K562 (cell line): ENCODE results near the gene IPO7. TPM values are rescaled to one million over a fixed set of nuclear protein-coding genes. Genes with fewer than 3 reads are reported as not detected.

Experiments
- ATF6 ChIP-seq: sonication (generic); formaldehyde crosslinking; IDR thresholded peaks from 2 replicates; pipeline ENCODE4 v1.4.0; 2020; ENCODE audit warnings: mild to moderate bottlenecking, missing genetic modification reagents
- FOXA3 ChIP-seq, 2 experiments: fragments of 450-650 bp in 1 of 2; sonication (generic) in 1 of 2; formaldehyde crosslinking; IDR thresholded peaks in 1 of 2; conservative IDR thresholded peaks in 1 of 2; 2 replicates each; pipeline versions ENCODE4 v1.4.0 to v1.8.0; 2020 to 2022; ENCODE audit warnings: mild to moderate bottlenecking in 2 of 2, missing genetic modification reagents in 1 of 2
- FOXK1 ChIP-seq: sonication (generic); formaldehyde crosslinking; IDR thresholded peaks from 2 replicates; pipeline ENCODE4 v1.8.0; 2022; ENCODE audit warnings: missing genetic modification reagents, mild to moderate bottlenecking, borderline replicate concordance
- KDM5B ChIP-seq: fragments of 200-600 bp; sonication (generic); IDR thresholded peaks from 2 replicates; pipeline ENCODE4 v1.6.1; 2012; ENCODE audit warnings: low read depth, mild to moderate bottlenecking, moderate library complexity, low read length, control low read depth, inconsistent platforms; ENCODE audit not compliant: insufficient replicate concordance
- MAX ChIP-seq: sonication (generic); formaldehyde crosslinking; IDR thresholded peaks from 2 replicates; pipeline ENCODE4 v1.9.0; 2022; ENCODE audit warnings: mild to moderate bottlenecking, missing genetic modification reagents
- NFYB ChIP-seq: IDR thresholded peaks from 2 replicates; pipeline ENCODE4 v1.6.1; 2011; ENCODE audit warnings: mild to moderate bottlenecking, moderate library complexity; ENCODE audit not compliant: insufficient read length; ENCODE audit errors: extremely low read depth
- NR1H2 ChIP-seq: sonication (generic); formaldehyde crosslinking; IDR thresholded peaks from 2 replicates; pipeline ENCODE4 v1.4.0; 2020; ENCODE audit warnings: mild to moderate bottlenecking, missing genetic modification reagents
- PML ChIP-seq: IDR thresholded peaks from 2 replicates; pipeline ENCODE4 v1.6.1; 2012; ENCODE audit warnings: low read length, inconsistent platforms
- POLR2AphosphoS5 ChIP-seq: IDR thresholded peaks from 2 replicates; pipeline ENCODE4 v1.6.1; 2011; ENCODE audit warnings: mild to moderate bottlenecking, low read depth, low read length, moderate library complexity; ENCODE audit not compliant: control insufficient read depth, insufficient read depth
- PURB ChIP-seq: sonication (generic); formaldehyde crosslinking; IDR thresholded peaks from 2 replicates; pipeline ENCODE4 v1.9.0; 2021; ENCODE audit warnings: low read depth, mild to moderate bottlenecking, missing genetic modification reagents
- RAD21 ChIP-seq, 2 experiments: fragments of 250-450 bp in 1 of 2; fragments of 450-650 bp in 1 of 2; sonication (Bioruptor Pico) in 1 of 2; formaldehyde crosslinking in 1 of 2; IDR thresholded peaks in 1 of 2; conservative IDR thresholded peaks in 1 of 2; 2 replicates each; pipeline versions ENCODE4 v1.4.0 to v1.8.0; 2020 to 2022; ENCODE audit warnings: mild to moderate bottlenecking in 2 of 2, moderate library complexity in 1 of 2
- SETDB1 ChIP-seq: IDR thresholded peaks from one replicate; pipeline ENCODE4 v1.6.1; 2012; ENCODE audit warnings: low read length, control low read depth, inconsistent platforms
- TAF7 ChIP-seq: fragments of 450-650 bp; IDR thresholded peaks from 2 replicates; pipeline ENCODE4 v1.6.1; 2016; ENCODE audit warnings: missing genetic modification characterization, missing compliant biosample characterization
- TBP ChIP-seq: optimal IDR thresholded peaks from 2 replicates; pipeline ENCODE3; 2011; ENCODE audit warnings: low read depth, low read length, improper control_type of control experiment
- TRIM24 ChIP-seq, 2 experiments: fragments of 450-650 bp; IDR thresholded peaks; 2 replicates each; pipeline ENCODE4 v1.6.1; 2016
- VEZF1 ChIP-seq: fragments of 200-800 bp; sonication (Bioruptor generic); IDR thresholded peaks from 2 replicates; pipeline ENCODE4 v1.6.1; 2017; ENCODE audit warnings: missing genetic modification characterization, missing compliant biosample characterization
- ZNF408 ChIP-seq: fragments of 250-450 bp; sonication (Bioruptor Pico); IDR thresholded peaks from 2 replicates; pipeline ENCODE4 v1.4.0; 2020; ENCODE audit warnings: low read depth, mild to moderate bottlenecking, moderate library complexity
- ZNF431 ChIP-seq: sonication (generic); formaldehyde crosslinking; IDR thresholded peaks from 2 replicates; pipeline ENCODE4 v1.8.0; 2022; ENCODE audit warnings: mild to moderate bottlenecking, missing genetic modification reagents
- ZNF445 ChIP-seq: fragments of 250-450 bp; sonication (Bioruptor Pico); IDR thresholded peaks from 2 replicates; pipeline ENCODE4 v1.4.0; 2020; ENCODE audit warnings: low read depth, mild to moderate bottlenecking, moderate library complexity
- ZNF551 ChIP-seq: fragments of 250-450 bp; sonication (Bioruptor Pico); IDR thresholded peaks from 2 replicates; pipeline ENCODE4 v1.5.0; 2021; ENCODE audit warnings: mild to moderate bottlenecking, moderate library complexity
- ZNF75A ChIP-seq: fragments of 450-650 bp; formaldehyde crosslinking; IDR thresholded peaks from 2 replicates; pipeline ENCODE4 v1.4.0; 2020; ENCODE audit warnings: mild to moderate bottlenecking
- polyA plus RNA-seq, 8 experiments: library from polyadenylated mRNA; depleted of rRNA in 4 of 8; stranded (reverse) in 5 of 8; unstranded in 3 of 8; fragments of >200 nt; fragmentation: Nextera tagmentation in 2 of 8; fragmentation: Illumina TruSeq in 1 of 8; extraction: Ambion mirVana in 2 of 8; extraction: Trizol in 1 of 8; gene quantifications; 2 replicates each; pipeline versions ENCODE4 v1.2.1 to v1.2.3, GENCODE V29; 2011 to 2014; ENCODE audit warnings: inconsistent platforms in 1 of 8, missing spikeins in 1 of 8
- total RNA-seq, 7 experiments: library from RNA; depleted of rRNA in 6 of 7; stranded (reverse); fragments of >200 nt in 6 of 7; fragmentation: Illumina TruSeq in 2 of 7; extraction: Trizol in 2 of 7; gene quantifications; 2 replicates each; pipeline versions ENCODE4 v1.2.1 to v1.2.3, GENCODE V29; 2011 to 2021; ENCODE audit warnings: low replicate concordance in 1 of 7

The IPO7 gene
- total and polyA plus RNA-seq, 9 of the 15 experiments (the other 6 are each of a cell fraction or from before 2014, with no cell fraction given) = 23.6 to 138 (median 110) TPM

GRCh38 chr11:9461063-9461759, 76.8 kb downstream of the IPO7 start (continued):
- TF ChIP-seq NFYB = no peak
- TF ChIP-seq ATF6 (CRISPR knock-in tag) = peak; percentile 21; the same call in 1 of the 2 replicates
- peak; percentile 39; the same call in 1 of the 2 replicates for TF ChIP-seq FOXK1 (CRISPR knock-in tag)
- no peak for TF ChIP-seq ZNF551 (CRISPR knock-in tag)
- TF ChIP-seq PURB (CRISPR knock-in tag) = no peak
- peak in 1 of 2 experiments; percentile 23; a peak in 2 of 4 replicates for TF ChIP-seq RAD21 (CRISPR knock-in tag; conservative IDR thresholded peaks at IDR 0.05 in 1 of 2, IDR thresholded peaks at IDR 0.05 in 1 of 2)
- TF ChIP-seq TAF7 = 0 out of 2 replicates have a peak, but pooled peaks have one; percentile 27
- peak; percentile 45; the same call in 1 of the 2 replicates for TF ChIP-seq MAX (CRISPR knock-in tag)
- TF ChIP-seq POLR2AphosphoS5 = peak; percentile 96
- peak; percentile 70; the same call in 1 of the 2 replicates for TF ChIP-seq PML
- TF ChIP-seq SETDB1 = no peak
- peak; percentile 97 for TF ChIP-seq KDM5B
- no peak for TF ChIP-seq ZNF75A (CRISPR knock-in tag)
- no peak for TF ChIP-seq ZNF445 (CRISPR knock-in tag)
- no peak for TF ChIP-seq TRIM24 (IDR thresholded peaks at IDR 0.05)
- no peak for TF ChIP-seq NR1H2 (CRISPR knock-in tag)
- TF ChIP-seq FOXA3 (CRISPR knock-in tag; conservative IDR thresholded peaks at IDR 0.05 in 1 of 2, IDR thresholded peaks at IDR 0.05 in 1 of 2) = 0 out of 4 replicates have a peak, but pooled peaks of 1 of the 2 experiments have one; percentile 21
- TF ChIP-seq ZNF408 (CRISPR knock-in tag) = no peak
- no peak for TF ChIP-seq ZNF431 (CRISPR knock-in tag)
- TF ChIP-seq VEZF1 (CRISPR knock-in tag) = peak; percentile 93
- TF ChIP-seq TBP = peak; percentile 92
